NCI-H2107 treated with DMSO at 0.1 percent for 48 hours (cell line): ENCODE results near the gene EEF1A2.

Source experiments
- DNase-seq: peaks from one replicate; lab custom pipeline; 2025; ENCODE audit not compliant: unreplicated experiment; lab: John Stamatoyannopoulos, UW

Gene EEF1A2

GRCh38 chr20:63471717-63471980, 27.2 kb downstream of the EEF1A2 start:
- no peak for DNase-seq

- DNase-seq: no peak
Observed at GRCh38 chr20:63471002-63471716, 27.7 kb downstream of the EEF1A2 start.

GRCh38 chr20:63470410-63470809, 28.5 kb downstream of the EEF1A2 start:
- no peak for DNase-seq

GRCh38 chr20:63469713-63470101, 29.2 kb downstream of the EEF1A2 start:
- DNase-seq: no peak

- no peak for DNase-seq
Observed at GRCh38 chr20:63469019-63469712, 29.7 kb downstream of the EEF1A2 start.

- DNase-seq: no peak
Observed at GRCh38 chr20:63468421-63468820, 30.5 kb downstream of the EEF1A2 start.

GRCh38 chr20:63467294-63468083, 31.4 kb downstream of the EEF1A2 start:
- DNase-seq: no peak

- DNase-seq: no peak
Observed at GRCh38 chr20:63466861-63467260, 32.0 kb downstream of the EEF1A2 start.

GRCh38 chr20:63466250-63466825, 32.5 kb downstream of the EEF1A2 start:
- no peak for DNase-seq

GRCh38 chr20:63465380-63466249, 33.3 kb downstream of the EEF1A2 start:
- no peak for DNase-seq

- no peak for DNase-seq
Observed at GRCh38 chr20:63464289-63464635, 34.6 kb downstream of the EEF1A2 start.

- no peak for DNase-seq
Observed at GRCh38 chr20:63463400-63464288, 35.2 kb downstream of the EEF1A2 start.

GRCh38 chr20:63462244-63462643, 36.6 kb downstream of the EEF1A2 start:
- DNase-seq: no peak

- DNase-seq: no peak
Observed at GRCh38 chr20:63461104-63461763, 37.6 kb downstream of the EEF1A2 start.

GRCh38 chr20:63459070-63459380, 39.9 kb downstream of the EEF1A2 start:
- no peak for DNase-seq

- no peak for DNase-seq
Observed at GRCh38 chr20:63458170-63459069, 40.5 kb downstream of the EEF1A2 start.

- peak; percentile 74 for DNase-seq
Observed at GRCh38 chr20:63457737-63458136, 41.1 kb downstream of the EEF1A2 start.

- peak; percentile 30 for DNase-seq
Observed at GRCh38 chr20:63456429-63457284, 42.2 kb downstream of the EEF1A2 start.
